Activated CD8-positive, alpha-beta memory T cell treated with anti-CD3 and anti-CD28 coated beads, Interleukin-2, amount 10 ng/mL, durations not matched to agents 7 days and 5 days (primary cell): ENCODE results near the gene ERCC5. TPM values are rescaled to one million over a fixed set of nuclear protein-coding genes. Genes with fewer than 3 reads are reported as not detected.
A peak's percentile ranks its signal among the peaks of the same experiment; 100 is the strongest.

Source experiments
- ATAC-seq: fragments of 150-1000 bp; cut with Tn5 transposase; one replicate; pipeline ENCODE4 v1.10.0; 2021; ENCODE audit warnings: moderate library complexity
- CTCF ChIA-PET: fragments of 350-600 bp; sonication (Branson Sonifier 250); formaldehyde crosslinking; loops from one replicate; lab custom pipeline; 2021; ENCODE audit warnings: antibody characterized with exemption; lab: Charles Lee
- DNase-seq: peaks from one replicate; pipeline ENCODE4 v3.0.0-alpha.2; 2020
- H3K27ac Mint-ChIP-seq: one replicate; pipeline ENCODE4 v1.8.0; 2021; ENCODE audit warnings: mild to moderate bottlenecking, mixed read lengths
- H3K27me3 Mint-ChIP-seq: one replicate; pipeline ENCODE4 v1.8.0; 2021; ENCODE audit warnings: mixed read lengths
- H3K36me3 Mint-ChIP-seq: one replicate; pipeline ENCODE4 v1.8.0; 2021; ENCODE audit warnings: mild to moderate bottlenecking, mixed read lengths
- H3K4me1 Mint-ChIP-seq: one replicate; pipeline ENCODE4 v1.8.0; 2021; ENCODE audit warnings: mixed read lengths
- H3K4me3 Mint-ChIP-seq: one replicate; pipeline ENCODE4 v1.8.0; 2021; ENCODE audit warnings: mild to moderate bottlenecking, moderate library complexity, mixed read lengths
- H3K9me3 Mint-ChIP-seq: one replicate; pipeline ENCODE4 v1.8.0; 2022; ENCODE audit warnings: low read depth, mixed read lengths
- total RNA-seq, 2 experiments: library from RNA; stranded (reverse); gene quantifications; one replicate each; pipeline ENCODE4 v1.2.3, GENCODE V29; 2021

ERCC5 gene
- total RNA-seq, 2 experiments from 2014 or later = 75.8 to 76.1 TPM

- H3K27ac Mint-ChIP-seq = no peak overlapping the region
Observed at GRCh38 chr13:102817241-102817640, 28.6 kb upstream of the ERCC5 start.

GRCh38 chr13:102817907-102818306, 27.9 kb upstream of the ERCC5 start:
- Mint-ChIP-seq H3K27me3 (no peaks in the 10 kb centered on the region), H3K4me1 (peaks cover 9% of the 10 kb centered on the region), H3K9me3 (no peaks in the 10 kb centered on the region), H3K27ac (no peak overlapping the region), H3K4me3 (no peak overlapping the region), H3K36me3 (peaks cover 38% of the 10 kb centered on the region)
- ATAC-seq = no peak
- no peak for DNase-seq
- CTCF ChIA-PET = interaction anchor here (1.1 to 1.4 kb wide), 2 partner anchors 18 to 28 kb away, joined by 3 read pairs; no protein-coding TSS in a partner anchor

More at GRCh38 chr13:102817241-102817640, 28.6 kb upstream of the ERCC5 start:
- H3K4me1 Mint-ChIP-seq = peaks cover 12% of the 10 kb centered on the region
- H3K4me3 Mint-ChIP-seq = no peak overlapping the region
- H3K27me3 Mint-ChIP-seq = no peaks in the 10 kb centered on the region
- peaks cover 39% of the 10 kb centered on the region for H3K36me3 Mint-ChIP-seq
- DNase-seq = no peak
- CTCF ChIA-PET = interaction anchor here (1.1 kb wide), 1 partner anchor 29 kb away, joined by 3 read pairs; no protein-coding TSS in a partner anchor
- ATAC-seq = no peak
- no peaks in the 10 kb centered on the region for H3K9me3 Mint-ChIP-seq

GRCh38 chr13:102825400-102825799, 20.4 kb upstream of the ERCC5 start:
- CTCF ChIA-PET = no interaction called here
- Mint-ChIP-seq H3K27me3 (no peaks in the 10 kb centered on the region), H3K4me1 (no peaks in the 10 kb centered on the region), H3K9me3 (no peaks in the 10 kb centered on the region), H3K27ac (no peak overlapping the region), H3K36me3 (peaks cover 24% of the 10 kb centered on the region), H3K4me3 (no peak overlapping the region)
- DNase-seq = no peak
- ATAC-seq = no peak

GRCh38 chr13:102825921-102826706, 19.7 kb upstream of the ERCC5 start:
- no peak overlapping the region for H3K27ac Mint-ChIP-seq
- no peaks in the 10 kb centered on the region for H3K27me3 Mint-ChIP-seq

GRCh38 chr13:102830646-102831045, 15.2 kb upstream of the ERCC5 start:
- Mint-ChIP-seq H3K4me1 (no peaks in the 10 kb centered on the region), H3K36me3 (peaks cover 15% of the 10 kb centered on the region), H3K27ac (no peak overlapping the region), H3K4me3 (no peak overlapping the region), H3K9me3 (no peaks in the 10 kb centered on the region), H3K27me3 (no peaks in the 10 kb centered on the region)
- DNase-seq = no peak
- no peak for ATAC-seq
- CTCF ChIA-PET = no interaction called here

More at GRCh38 chr13:102825921-102826706, 19.7 kb upstream of the ERCC5 start:
- CTCF ChIA-PET = no interaction called here
- Mint-ChIP-seq H3K4me3 (no peak overlapping the region), H3K36me3 (peaks cover 23% of the 10 kb centered on the region), H3K4me1 (no peaks in the 10 kb centered on the region), H3K9me3 (no peaks in the 10 kb centered on the region)
- no peak for ATAC-seq
- no peak for DNase-seq

- H3K27me3 Mint-ChIP-seq = no peaks in the 10 kb centered on the region
- ATAC-seq = no peak
- H3K36me3 Mint-ChIP-seq = peaks cover 24% of the 10 kb centered on the region
- H3K9me3 Mint-ChIP-seq = no peaks in the 10 kb centered on the region
- H3K4me1 Mint-ChIP-seq = no peaks in the 10 kb centered on the region
- DNase-seq = no peak
- CTCF ChIA-PET = interaction anchor here (1.5 kb wide), 1 partner anchor 9 kb away, joined by 5 read pairs; the partner anchor contains the start of gene ERCC5
- H3K27ac Mint-ChIP-seq = no peak overlapping the region
- no peak overlapping the region for H3K4me3 Mint-ChIP-seq
Observed at GRCh38 chr13:102836471-102836870, 9.4 kb upstream of the ERCC5 start.

GRCh38 chr13:102838273-102838672, 7.6 kb upstream of the ERCC5 start:
- Mint-ChIP-seq H3K27ac (no peak overlapping the region), H3K4me1 (no peaks in the 10 kb centered on the region), H3K27me3 (no peaks in the 10 kb centered on the region), H3K36me3 (peaks cover 18% of the 10 kb centered on the region), H3K4me3 (no peak overlapping the region), H3K9me3 (no peaks in the 10 kb centered on the region)
- ATAC-seq (no peak), DNase-seq (no peak)
- CTCF ChIA-PET = interaction anchor here (1.4 kb wide), 1 partner anchor 10 kb away, joined by 3 read pairs; no protein-coding TSS in a partner anchor

GRCh38 chr13:102838982-102839381, 6.8 kb upstream of the ERCC5 start:
- Mint-ChIP-seq H3K27me3 (no peaks in the 10 kb centered on the region), H3K27ac (no peak overlapping the region), H3K4me3 (no peak overlapping the region), H3K9me3 (no peaks in the 10 kb centered on the region), H3K4me1 (no peaks in the 10 kb centered on the region), H3K36me3 (peaks cover 18% of the 10 kb centered on the region)
- ATAC-seq = no peak
- DNase-seq = no peak
- CTCF ChIA-PET = interaction anchor here (1.4 kb wide), 1 partner anchor 10 kb away, joined by 3 read pairs; no protein-coding TSS in a partner anchor

- H3K9me3 Mint-ChIP-seq = no peaks in the 10 kb centered on the region
- ATAC-seq (no peak), DNase-seq (no peak)
- H3K27me3 Mint-ChIP-seq = no peaks in the 10 kb centered on the region
- H3K27ac Mint-ChIP-seq = no peak overlapping the region
- H3K4me3 Mint-ChIP-seq = no peak overlapping the region
- H3K36me3 Mint-ChIP-seq = peaks cover 16% of the 10 kb centered on the region
- peaks cover 2% of the 10 kb centered on the region for H3K4me1 Mint-ChIP-seq
- CTCF ChIA-PET = interaction anchor here (1.4 kb wide), 1 partner anchor 11 kb away, joined by 3 read pairs; no protein-coding TSS in a partner anchor
Observed at GRCh38 chr13:102839462-102839861, 6.4 kb upstream of the ERCC5 start.

GRCh38 chr13:102845289-102845629, 573 bp upstream of the ERCC5 start:
- no peaks in the 10 kb centered on the region for H3K9me3 Mint-ChIP-seq
- H3K27me3 Mint-ChIP-seq = no peaks in the 10 kb centered on the region
- peaks cover 38% of the 10 kb centered on the region for H3K4me1 Mint-ChIP-seq
- peak overlapping the region; percentile 99 for H3K27ac Mint-ChIP-seq
- CTCF ChIA-PET = interaction anchor here (0.9 to 3.8 kb wide), 8 partner anchors 9 to 289 kb away, joined by 4 to 28 read pairs (median 11); partner anchors contain the start of genes TEX30 and TPP2
- peaks cover 11% of the 10 kb centered on the region for H3K36me3 Mint-ChIP-seq
- peak overlapping the region; percentile 99 for H3K4me3 Mint-ChIP-seq
- peak; percentile 21 for ATAC-seq
- no peak for DNase-seq

GRCh38 chr13:102846261-102847015, 606 bp downstream of the ERCC5 start:
- no peaks in the 10 kb centered on the region for H3K27me3 Mint-ChIP-seq

GRCh38 chr13:102847272-102848234, 1.7 kb downstream of the ERCC5 start:
- Mint-ChIP-seq H3K9me3 (no peaks in the 10 kb centered on the region), H3K36me3 (peaks cover 16% of the 10 kb centered on the region), H3K4me1 (peaks cover 48% of the 10 kb centered on the region), H3K27me3 (no peaks in the 10 kb centered on the region), H3K4me3 (peak overlapping the region; percentile 99), H3K27ac (peak overlapping the region; percentile 99)
- CTCF ChIA-PET = interaction anchor here (0.7 to 3.8 kb wide), 12 partner anchors 17 to 268 kb away, joined by 3 to 28 read pairs (median 7); partner anchors contain the start of gene TPP2
- ATAC-seq (no peak), DNase-seq (no peak)

More at GRCh38 chr13:102846261-102847015, 606 bp downstream of the ERCC5 start:
- CTCF ChIA-PET = interaction anchor here (0.7 to 3.8 kb wide), 15 partner anchors 8 to 290 kb away, joined by 3 to 28 read pairs (median 5); partner anchors contain the start of genes TEX30 and TPP2
- H3K36me3 Mint-ChIP-seq = peaks cover 11% of the 10 kb centered on the region
- no peaks in the 10 kb centered on the region for H3K9me3 Mint-ChIP-seq
- DNase-seq (peak; percentile 74), ATAC-seq (peak; percentile 47)
- H3K4me3 Mint-ChIP-seq = peak overlapping the region; percentile 99
- peak overlapping the region; percentile 99 for H3K27ac Mint-ChIP-seq
- H3K4me1 Mint-ChIP-seq = peaks cover 43% of the 10 kb centered on the region
